HCT116 (cell line): Measurements from ENCODE around the gene GIGYF1. TPM values are rescaled to one million over a fixed set of nuclear protein-coding genes. Genes with fewer than 3 reads are reported as not detected.

Experiments
- ATAC-seq: fragments of 200-7000 bp; cut with Tn5 transposase; 2 replicates; pipeline ENCODE4 v1.9.1; 2020; ENCODE audit warnings: mild to moderate bottlenecking, moderate library complexity
- BruUV-seq: library from RNA; stranded (reverse); fragments of 400-500 nt; replicated peaks from 2 replicates; lab custom pipeline; 2021; lab: Mats Ljungman, UMichigan
- CTCF ChIA-PET: fragments of 300-600 bp; sonication (Branson Sonifier 250); formaldehyde crosslinking; loops from one replicate; lab custom pipeline; 2021; ENCODE audit warnings: antibody characterized with exemption; lab: Charles Lee
- POLR2A ChIA-PET: fragments of 300-600, 350-600 bp; sonication (Branson Sonifier 250); formaldehyde crosslinking; loops from one replicate; lab custom pipeline; 2021; ENCODE audit warnings: antibody characterized with exemption; lab: Charles Lee
- RAD21 ChIA-PET, 2 experiments: fragments of 300-600 bp; sonication (Branson Sonifier 250); formaldehyde crosslinking; loops; one replicate each; lab custom pipeline; 2023; ENCODE audit warnings: low total read pairs in 2 of 2; ENCODE audit not compliant: uncharacterized antibody in 2 of 2, unreplicated experiment in 2 of 2, low non-redundant PET in 1 of 2; lab: Charles Lee
- DNase-seq: peaks from one replicate; pipeline ENCODE4 v3.0.0-alpha.2; 2010; ENCODE audit warnings: low read depth, low spot score
- H2AFZ ChIP-seq: fragments of 200-600 bp; shearing (Covaris generic), sonication (generic); 2 replicates; pipeline ENCODE4 v1.6.1; 2017; ENCODE audit warnings: low read depth, mixed run types, mixed read lengths, antibody characterized with exemption, low read length; ENCODE audit not compliant: poor library complexity, severe bottlenecking
- H3K27ac ChIP-seq: 2 replicates; pipeline ENCODE4 v1.5.1; 2012; ENCODE audit warnings: low read depth, low read length
- H3K27me3 ChIP-seq: fragments of 200-600 bp; sonication (generic); 2 replicates; pipeline ENCODE4 v1.6.1; 2016; ENCODE audit warnings: mixed run types, low read length, mixed read lengths; ENCODE audit not compliant: insufficient read depth
- H3K36me3 ChIP-seq, 2 experiments: fragments of 200-500 bp in 1 of 2; fragments of 200-600 bp in 1 of 2; sonication (Bioruptor generic) in 1 of 2; sonication (generic) in 1 of 2; 2 replicates each; pipeline versions ENCODE4 v1.5.1 to v1.6.1; 2014 to 2016; ENCODE audit warnings: low read length in 2 of 2, inconsistent platforms in 1 of 2, mixed read lengths in 1 of 2, mixed run types in 1 of 2; ENCODE audit not compliant: insufficient read depth in 2 of 2, control insufficient read depth in 1 of 2
- H3K4me1 ChIP-seq, 2 experiments: fragments of 200-600 bp in 1 of 2; sonication (generic) in 1 of 2; 2 replicates each; pipeline versions ENCODE4 v1.5.1 to v1.6.1; 2012 to 2017; ENCODE audit warnings: low read length in 2 of 2, inconsistent platforms in 1 of 2, mild to moderate bottlenecking in 1 of 2, mixed read lengths in 1 of 2, mixed run types in 1 of 2, moderate library complexity in 1 of 2; ENCODE audit not compliant: insufficient read depth in 2 of 2, control insufficient read depth in 1 of 2
- H3K4me2 ChIP-seq: fragments of 200-600 bp; sonication (generic); 2 replicates; pipeline ENCODE4 v1.6.1; 2017; ENCODE audit warnings: mixed run types, low read length, mixed read lengths
- H3K4me3 ChIP-seq, 2 experiments: fragments of 200-600 bp in 1 of 2; sonication (generic) in 1 of 2; replicated peaks in 1 of 2; 2 replicates each; pipeline ENCODE4 v1.5.1; 2011 to 2016; ENCODE audit warnings: low read length in 2 of 2, control low read depth in 1 of 2, low read depth in 1 of 2, mild to moderate bottlenecking in 1 of 2, mixed read lengths in 1 of 2, mixed run types in 1 of 2
- H3K79me2 ChIP-seq: fragments of 200-600 bp; sonication (generic); 2 replicates; pipeline ENCODE4 v1.6.1; 2017; ENCODE audit warnings: mild to moderate bottlenecking, mixed run types, low read length, moderate library complexity, mixed read lengths; ENCODE audit not compliant: insufficient read depth
- H3K9ac ChIP-seq: fragments of 200-600 bp; sonication (generic); 2 replicates; pipeline ENCODE4 v1.6.1; 2016; ENCODE audit warnings: low read length, mixed read lengths
- H3K9me2 ChIP-seq: fragments of 200-600 bp; sonication (generic), shearing (Covaris generic); 2 replicates; pipeline ENCODE4 v1.6.1; 2017; ENCODE audit warnings: mixed run types, mild to moderate bottlenecking, moderate library complexity; ENCODE audit not compliant: insufficient read depth
- H3K9me3 ChIP-seq, 2 experiments: fragments of 200-500 bp in 1 of 2; fragments of 200-600 bp in 1 of 2; sonication (Bioruptor generic) in 1 of 2; sonication (generic) in 1 of 2; 2 replicates each; pipeline ENCODE4 v1.6.1; 2014 to 2017; ENCODE audit warnings: low read length in 2 of 2, mixed read lengths in 2 of 2, inconsistent platforms in 1 of 2, low read depth in 1 of 2, mild to moderate bottlenecking in 1 of 2, mixed run types in 1 of 2, moderate library complexity in 1 of 2; ENCODE audit not compliant: control insufficient read depth in 1 of 2, insufficient read depth in 1 of 2
- H4K20me1 ChIP-seq: fragments of 200-600 bp; sonication (generic), shearing (Covaris generic); 2 replicates; pipeline ENCODE4 v1.6.1; 2017; ENCODE audit warnings: mixed run types, mild to moderate bottlenecking, moderate library complexity; ENCODE audit not compliant: insufficient read depth
- CBX3 ChIP-seq: IDR thresholded peaks from 2 replicates; pipeline ENCODE4 v1.6.1; 2012; ENCODE audit warnings: low read depth
- EZH2phosphoT487 ChIP-seq: fragments of 200-600 bp; IDR thresholded peaks from 2 replicates; pipeline ENCODE4 v1.6.1; 2018; ENCODE audit warnings: antibody characterized with exemption, borderline replicate concordance
- JUND ChIP-seq: IDR thresholded peaks from 2 replicates; pipeline ENCODE4 v1.6.1; 2012
- MAX ChIP-seq: IDR thresholded peaks from 2 replicates; pipeline ENCODE4 v1.6.1; 2012
- POLR2A ChIP-seq: IDR thresholded peaks from 2 replicates; pipeline ENCODE4 v1.7.0; 2011; ENCODE audit warnings: borderline replicate concordance; ENCODE audit not compliant: insufficient read depth, insufficient read length; ENCODE audit errors: extremely low read depth
- POLR2AphosphoS5 ChIP-seq: IDR thresholded peaks from 2 replicates; pipeline ENCODE4 v1.6.1; 2011; ENCODE audit warnings: mild to moderate bottlenecking, low read depth, low read length, moderate library complexity
- RAD21 ChIP-seq: IDR thresholded peaks from 2 replicates; pipeline ENCODE4 v1.6.1; 2012; ENCODE audit warnings: low read depth, mild to moderate bottlenecking
- SP1 ChIP-seq: IDR thresholded peaks from 2 replicates; pipeline ENCODE4 v1.6.1; 2012; ENCODE audit warnings: low read depth
- TCF7L2 ChIP-seq: IDR thresholded peaks from 2 replicates; pipeline ENCODE4 v1.7.0; 2011; ENCODE audit warnings: borderline replicate concordance, inconsistent platforms; ENCODE audit not compliant: insufficient read depth, insufficient read length; ENCODE audit errors: extremely low read depth
- YY1 ChIP-seq: IDR thresholded peaks from 2 replicates; pipeline ENCODE4 v1.6.1; 2011; ENCODE audit warnings: low read length, low read depth, moderate library complexity, mild to moderate bottlenecking; ENCODE audit not compliant: insufficient replicate concordance; ENCODE audit errors: extremely low read depth
- ZFX ChIP-seq: fragments of 450-650 bp; IDR thresholded peaks from 2 replicates; pipeline ENCODE4 v1.6.1; 2017
- ZNF274 ChIP-seq: fragments of 200-500 bp; sonication (Bioruptor generic); IDR thresholded peaks from 2 replicates; pipeline ENCODE4 v1.6.1; 2014; ENCODE audit warnings: mild to moderate bottlenecking, low read depth, low read length, inconsistent platforms
- intact Hi-C: fragments of 100-400 bp; cut with micrococcal nuclease; formaldehyde crosslinking; loops from 2 replicates; pipeline ENCODE4 v1.10.0; 2022
- total RNA-seq: library from RNA; stranded (reverse); gene quantifications from one replicate; pipeline ENCODE4 v1.2.1, GENCODE V29; 2021; ENCODE audit not compliant: unreplicated experiment
- TF ChIP-seq, protein P1 (sequence below): IDR thresholded peaks from 2 replicates; pipeline ENCODE4 v1.6.1; 2012; ENCODE audit warnings: low read depth

GIGYF1 gene
- total RNA-seq, 1 experiment from 2014 or later = 59.7 TPM

DNA sequence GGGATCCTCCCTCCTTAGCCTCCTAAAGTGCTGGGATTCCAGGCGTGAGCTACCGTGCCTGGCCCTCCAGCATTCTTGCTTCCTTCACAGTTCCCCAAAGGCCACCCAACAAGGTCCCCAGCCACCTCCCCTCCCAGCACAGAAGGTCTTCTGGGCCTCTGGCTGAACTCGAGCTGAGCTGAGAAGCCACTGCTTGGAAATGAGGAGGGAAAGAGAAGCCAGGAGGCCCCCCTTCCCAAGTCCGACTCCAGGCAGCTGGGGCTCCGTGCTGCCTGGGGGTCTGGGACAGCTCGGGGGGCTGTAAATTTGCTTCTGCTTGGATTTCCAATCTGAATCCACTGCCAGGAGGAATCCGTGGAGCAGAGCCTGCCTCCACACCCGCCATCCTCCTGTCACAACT lies 20.7 kb upstream of the GIGYF1 start:
- CTCF ChIA-PET = interaction anchor here (1.8 to 2.0 kb wide), 2 partner anchors 9 to 11 kb away, joined by 6 to 8 read pairs; partner anchors contain the start of gene POP7
- Histone ChIP-seq H3K79me2 (no peaks in the 10 kb centered on the region), H3K27me3 (no peaks in the 10 kb centered on the region), H3K4me1 (no peaks in the 10 kb centered on the region), H2AFZ (no peak overlapping the region), H3K4me3 (no peak overlapping the region), H3K27ac (no peak overlapping the region), H3K4me2 (no peak overlapping the region), H3K9ac (no peak overlapping the region), H3K9me2 (no peaks in the 10 kb centered on the region), H3K36me3 (no peaks in the 10 kb centered on the region), H3K9me3 (peaks cover 0 to 3% of the 10 kb centered on the region in 2 experiments; a peak in 1 of 4 replicates), H4K20me1 (no peaks in the 10 kb centered on the region)
- POLR2A ChIA-PET = interaction anchor here (1.6 kb wide), 1 partner anchor 9 kb away, joined by 6 read pairs; the partner anchor contains the start of gene POP7
- RAD21 ChIA-PET = interaction anchor here in 1 of 2 experiments (0.6 kb wide), 1 partner anchor 16 kb away, joined by 3 read pairs; no protein-coding TSS in a partner anchor
- ATAC-seq (no peak), DNase-seq (no peak)
- BruUV-seq = no TSS peak
- TF ChIP-seq CBX3 (no peak), EZH2phosphoT487 (no peak), POLR2A (no peak), ZFX (no peak), TCF7L2 (no peak), YY1 (no peak), ZNF274 (no peak), SP1 (no peak), MAX (no peak), POLR2AphosphoS5 (no peak), JUND (no peak), RAD21 (no peak)
- TF ChIP-seq, protein P1, sequence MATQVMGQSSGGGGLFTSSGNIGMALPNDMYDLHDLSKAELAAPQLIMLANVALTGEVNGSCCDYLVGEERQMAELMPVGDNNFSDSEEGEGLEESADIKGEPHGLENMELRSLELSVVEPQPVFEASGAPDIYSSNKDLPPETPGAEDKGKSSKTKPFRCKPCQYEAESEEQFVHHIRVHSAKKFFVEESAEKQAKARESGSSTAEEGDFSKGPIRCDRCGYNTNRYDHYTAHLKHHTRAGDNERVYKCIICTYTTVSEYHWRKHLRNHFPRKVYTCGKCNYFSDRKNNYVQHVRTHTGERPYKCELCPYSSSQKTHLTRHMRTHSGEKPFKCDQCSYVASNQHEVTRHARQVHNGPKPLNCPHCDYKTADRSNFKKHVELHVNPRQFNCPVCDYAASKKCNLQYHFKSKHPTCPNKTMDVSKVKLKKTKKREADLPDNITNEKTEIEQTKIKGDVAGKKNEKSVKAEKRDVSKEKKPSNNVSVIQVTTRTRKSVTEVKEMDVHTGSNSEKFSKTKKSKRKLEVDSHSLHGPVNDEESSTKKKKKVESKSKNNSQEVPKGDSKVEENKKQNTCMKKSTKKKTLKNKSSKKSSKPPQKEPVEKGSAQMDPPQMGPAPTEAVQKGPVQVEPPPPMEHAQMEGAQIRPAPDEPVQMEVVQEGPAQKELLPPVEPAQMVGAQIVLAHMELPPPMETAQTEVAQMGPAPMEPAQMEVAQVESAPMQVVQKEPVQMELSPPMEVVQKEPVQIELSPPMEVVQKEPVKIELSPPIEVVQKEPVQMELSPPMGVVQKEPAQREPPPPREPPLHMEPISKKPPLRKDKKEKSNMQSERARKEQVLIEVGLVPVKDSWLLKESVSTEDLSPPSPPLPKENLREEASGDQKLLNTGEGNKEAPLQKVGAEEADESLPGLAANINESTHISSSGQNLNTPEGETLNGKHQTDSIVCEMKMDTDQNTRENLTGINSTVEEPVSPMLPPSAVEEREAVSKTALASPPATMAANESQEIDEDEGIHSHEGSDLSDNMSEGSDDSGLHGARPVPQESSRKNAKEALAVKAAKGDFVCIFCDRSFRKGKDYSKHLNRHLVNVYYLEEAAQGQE = no peak
- intact Hi-C loops = no loop called here
